ENCODE measurements around the gene HPGD.
"Not testable (repeated sequence)": the region's sequence is repeated elsewhere in the genome, so short reads cannot be mapped to it uniquely, and the experiment has no call there.

Gene HPGD

GRCh38 chr4:174526731-174527130 lies 4.4 kb upstream of the HPGD start:
- no peak for DNase-seq (ENCODE audit: low read depth in 3 of 3)

GRCh38 chr4:174524242-174524641 lies 2.0 kb upstream of the HPGD start:
- DNase-seq (ENCODE audit: low read depth in 3 of 3), result no peak

GRCh38 chr4:174523025-174523693 lies 871 bp upstream of the HPGD start:
- no peak for DNase-seq (ENCODE audit: low read depth in 3 of 3)

GRCh38 chr4:174521800-174522182 lies 497 bp downstream of the HPGD start:
- no peak for DNase-seq (ENCODE audit: low read depth in 3 of 3)

- no peak for DNase-seq (ENCODE audit: low read depth in 3 of 3)
Observed at GRCh38 chr4:174520660-174521059, 1.6 kb downstream of the HPGD start.

GRCh38 chr4:174517502-174518445 lies 4.5 kb downstream of the HPGD start:
- DNase-seq (ENCODE audit: low read depth in 3 of 3), result no peak

DNA sequence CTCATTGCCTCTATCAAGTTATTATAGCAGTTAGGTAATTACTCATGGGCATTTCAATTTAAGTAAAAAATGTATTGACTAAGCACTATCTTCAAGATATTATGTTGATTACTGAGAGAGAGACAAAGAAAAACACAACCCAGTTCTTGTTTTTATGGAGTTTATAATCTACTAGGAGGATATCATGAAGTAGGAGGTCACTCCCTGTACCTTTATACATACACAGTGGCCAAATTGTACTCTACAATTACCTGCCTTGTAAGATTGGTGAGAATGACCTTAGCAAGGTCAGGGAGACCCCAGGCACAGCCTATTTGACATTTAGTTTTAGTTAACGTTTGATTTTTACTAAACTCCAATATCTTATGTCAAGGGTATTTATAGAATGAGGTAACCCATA lies 5.5 kb downstream of the HPGD start:
- DNase-seq (ENCODE audit: low read depth in 3 of 3), result no peak

DNA sequence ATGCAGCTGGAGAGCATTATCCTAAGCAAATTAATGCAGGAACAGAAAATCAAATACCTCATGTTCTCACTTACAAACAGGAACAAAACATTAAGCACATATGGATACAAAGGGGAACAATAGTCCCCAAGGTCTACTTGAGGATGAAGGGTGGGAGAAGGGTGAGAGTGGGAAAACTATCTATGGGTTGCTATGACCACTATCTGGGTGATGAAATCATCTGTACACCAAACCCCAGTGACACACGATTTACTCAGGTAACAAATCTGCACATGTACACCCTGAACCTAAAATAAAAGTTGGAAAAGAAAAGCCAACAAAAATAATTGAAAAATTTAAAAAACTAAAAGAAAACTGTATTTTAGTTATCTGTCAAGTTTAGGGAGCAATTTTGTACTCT lies 5.9 kb downstream of the HPGD start:
- DNase-seq (ENCODE audit: low read depth in 3 of 3), result no peak

- no peak for DNase-seq (ENCODE audit: low read depth in 3 of 3)
Observed at GRCh38 chr4:174512745-174513144, 9.5 kb downstream of the HPGD start.

- no peak for DNase-seq (ENCODE audit: low read depth in 3 of 3)
Observed at GRCh38 chr4:174505892-174506291, 16.4 kb downstream of the HPGD start.

- no peak for DNase-seq (ENCODE audit: low read depth in 3 of 3)
Observed at GRCh38 chr4:174505007-174505406, 17.3 kb downstream of the HPGD start.

- DNase-seq (ENCODE audit: low read depth in 3 of 3), result no peak
Observed at GRCh38 chr4:174503079-174503715, 19.1 kb downstream of the HPGD start.

GRCh38 chr4:174496631-174497432 lies 25.5 kb downstream of the HPGD start:
- no peak for DNase-seq (ENCODE audit: low read depth in 3 of 3)

DNA sequence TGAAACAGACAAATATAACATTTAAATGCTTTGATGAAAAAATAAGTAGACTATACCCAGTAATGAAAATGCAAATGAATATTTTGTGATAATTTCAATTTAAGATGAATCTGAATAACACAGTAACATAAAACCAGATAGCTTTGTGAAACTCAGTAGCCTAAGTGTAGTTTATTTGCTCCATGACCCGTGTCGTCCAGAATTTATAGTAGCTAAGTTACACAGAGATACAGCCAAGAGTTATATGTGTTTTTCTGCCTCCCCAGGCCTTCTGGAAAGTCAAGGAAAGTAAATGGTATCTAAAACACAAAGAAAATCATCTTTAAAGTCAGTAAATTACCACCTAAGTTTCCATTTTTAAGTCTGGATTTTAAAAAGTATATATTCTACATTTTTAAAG lies 26.7 kb downstream of the HPGD start:
- no peak for DNase-seq (ENCODE audit: low read depth in 3 of 3)

DNA sequence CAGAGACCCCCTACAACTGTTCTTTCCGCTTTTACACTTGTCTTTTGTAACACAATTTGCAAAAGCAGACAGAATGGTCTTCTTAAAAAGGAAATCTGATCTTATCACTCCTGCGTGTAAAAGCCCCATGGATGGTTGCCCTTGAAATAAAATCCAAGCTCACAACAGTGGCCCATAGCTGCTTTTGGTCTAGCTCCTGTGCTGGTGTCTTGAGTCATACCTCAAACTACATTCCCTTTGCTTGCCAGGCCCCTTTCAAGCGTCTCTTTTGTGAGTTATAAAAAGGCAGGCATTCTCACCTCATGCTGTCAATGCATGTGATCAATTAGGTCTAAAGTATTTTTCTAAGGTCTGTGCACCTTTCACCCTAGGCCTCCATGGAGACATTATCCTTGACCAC lies 27.6 kb downstream of the HPGD start:
- DNase-seq (ENCODE audit: low read depth in 3 of 3), result no peak

GRCh38 chr4:174494146-174494545 lies 28.1 kb downstream of the HPGD start:
- DNase-seq (ENCODE audit: low read depth in 3 of 3), result no peak

GRCh38 chr4:174490451-174490961 lies 31.8 kb downstream of the HPGD start:
- no peak for DNase-seq (ENCODE audit: low read depth in 3 of 3)

DNA sequence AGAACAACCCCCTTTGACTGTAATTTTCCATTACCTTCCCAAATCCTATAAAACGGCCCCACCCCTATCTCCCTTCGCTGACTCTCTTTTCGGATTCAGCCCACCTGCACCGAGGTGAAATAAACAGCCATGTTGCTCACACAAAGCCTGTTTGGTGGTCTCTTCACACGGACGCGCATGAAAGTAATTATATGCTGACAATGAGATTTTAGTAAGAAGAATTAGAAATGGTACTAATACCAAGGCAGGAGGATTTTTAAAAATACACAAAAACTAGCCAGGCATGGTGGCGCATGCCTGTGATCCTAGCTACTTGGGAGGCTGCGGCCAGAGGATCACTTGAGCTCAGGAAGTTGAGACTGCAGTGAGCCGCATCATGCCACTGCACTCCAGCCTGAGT lies 33.9 kb downstream of the HPGD start:
- not testable (repeated sequence) for DNase-seq (ENCODE audit: low read depth in 3 of 3)

DNA sequence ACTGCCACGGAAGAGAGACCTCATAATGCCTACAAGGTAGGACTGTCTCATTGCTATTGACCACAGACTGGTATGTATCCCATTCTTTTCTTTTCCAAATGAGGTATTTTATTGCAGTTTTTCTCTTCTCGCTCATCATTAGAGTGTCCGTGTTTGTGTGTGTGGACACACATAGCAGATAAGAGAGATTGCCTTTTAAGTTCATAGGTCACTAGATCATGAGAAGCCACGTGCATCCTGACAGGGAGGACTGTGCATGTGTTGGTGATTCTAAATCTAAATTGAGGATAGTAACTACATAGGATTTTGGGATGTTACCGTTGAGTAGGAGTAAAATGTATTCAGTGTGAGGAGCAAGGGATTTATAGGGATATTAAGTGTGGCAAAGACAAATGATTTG lies 37.3 kb downstream of the HPGD start:
- DNase-seq (ENCODE audit: low read depth in 3 of 3), result no peak

DNA sequence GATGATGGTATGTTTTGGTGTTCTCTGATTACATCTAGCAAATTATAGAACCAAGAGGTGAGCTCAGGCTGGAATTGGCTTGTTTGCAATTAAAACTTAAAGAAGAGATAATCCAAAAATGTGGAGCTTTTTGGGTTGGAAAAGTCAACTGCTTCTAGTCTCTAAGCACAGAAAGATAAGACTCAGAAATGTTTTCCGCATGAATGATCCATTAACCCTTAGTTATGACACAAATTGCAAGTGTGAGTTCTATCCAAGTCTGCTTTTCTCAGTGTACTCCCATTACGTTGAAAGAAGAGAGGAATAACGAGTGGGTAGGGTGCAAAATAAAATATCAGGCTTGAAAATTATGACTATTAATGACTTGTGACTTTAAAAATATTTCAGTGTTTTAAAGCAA lies 38.5 kb downstream of the HPGD start:
- DNase-seq (ENCODE audit: low read depth in 3 of 3), result no peak

- no peak for DNase-seq (ENCODE audit: low read depth in 3 of 3)
Observed at GRCh38 chr4:174479140-174479539, 43.1 kb downstream of the HPGD start.

- DNase-seq (ENCODE audit: low read depth in 3 of 3), result no peak
Observed at GRCh38 chr4:174475528-174475927, 46.8 kb downstream of the HPGD start.

Measured in stimulated activated CD4-positive, alpha-beta T cell treated with anti-CD3 and anti-CD28 coated beads, TNF-alpha, amount 100 ng/mL, for 4 hours (primary cell).